GM23338 (cell line): ENCODE results near the gene STRN4. TPM values are rescaled to one million over a fixed set of nuclear protein-coding genes. Genes with fewer than 3 reads are reported as not detected.

ENCODE experiments used
- ATAC-seq: fragments of 200-7000 bp; cut with Tn5 transposase; 3 replicates; pipeline ENCODE4 v1.9.1; 2020
- DNase-seq: peaks from one replicate; pipeline ENCODE4 v3.0.0-alpha.2; 2015; ENCODE audit warnings: low spot score
- H2AFZ ChIP-seq: fragments of 200-600 bp; sonication (generic); 2 replicates; pipeline ENCODE4 v1.8.0; 2016; ENCODE audit warnings: antibody characterized with exemption, mild to moderate bottlenecking, moderate library complexity
- H3F3A ChIP-seq: fragments of 200-600 bp; sonication (generic); replicated peaks from 2 replicates; pipeline ENCODE4 v1.8.0; 2017; ENCODE audit warnings: antibody characterized with exemption, mixed run types, low read depth
- H3K27ac ChIP-seq: fragments of 200-600 bp; sonication (generic); 2 replicates; pipeline ENCODE4 v1.6.1; 2016; ENCODE audit warnings: low read depth
- H3K27me3 ChIP-seq: fragments of 200-600 bp; sonication (generic); 2 replicates; pipeline ENCODE4 v1.8.0; 2016; ENCODE audit warnings: mild to moderate bottlenecking, mixed run types, moderate library complexity; ENCODE audit not compliant: insufficient read depth
- H3K36me3 ChIP-seq: fragments of 200-600 bp; sonication (generic); 2 replicates; pipeline ENCODE4 v1.8.0; 2016; ENCODE audit warnings: mild to moderate bottlenecking; ENCODE audit not compliant: insufficient read depth
- H3K4me1 ChIP-seq: fragments of 200-600 bp; sonication (generic); 2 replicates; pipeline ENCODE4 v1.8.0; 2016; ENCODE audit warnings: mild to moderate bottlenecking, moderate library complexity; ENCODE audit not compliant: insufficient read depth
- H3K4me2 ChIP-seq: fragments of 200-600 bp; sonication (generic); 2 replicates; pipeline ENCODE4 v1.7.1; 2017; ENCODE audit warnings: mixed run types
- H3K4me3 ChIP-seq: fragments of 200-600 bp; sonication (generic); 2 replicates; pipeline ENCODE4 v1.6.1; 2016; ENCODE audit warnings: mixed run types
- H3K79me2 ChIP-seq: fragments of 200-600 bp; sonication (generic); replicated peaks from 2 replicates; pipeline ENCODE4 v1.8.0; 2017; ENCODE audit warnings: mild to moderate bottlenecking; ENCODE audit not compliant: insufficient read depth
- H3K9me2 ChIP-seq: fragments of 200-600 bp; sonication (generic); 2 replicates; pipeline ENCODE4 v1.8.0; 2017; ENCODE audit not compliant: insufficient read depth
- H4K20me1 ChIP-seq: fragments of 200-600 bp; sonication (generic); replicated peaks from 2 replicates; pipeline ENCODE4 v1.8.0; 2017; ENCODE audit warnings: mild to moderate bottlenecking; ENCODE audit not compliant: insufficient read depth
- H3K27ac Mint-ChIP-seq: 2 replicates; pipeline ENCODE4 v1.8.0; 2020; ENCODE audit warnings: inconsistent platforms, mild to moderate bottlenecking, moderate library complexity, mixed read lengths
- H3K27me3 Mint-ChIP-seq: 3 replicates; pipeline ENCODE4 v1.8.0; 2022; ENCODE audit warnings: low read depth, mild to moderate bottlenecking, moderate library complexity, mixed read lengths, inconsistent platforms; ENCODE audit not compliant: insufficient read depth, poor library complexity
- H3K36me3 Mint-ChIP-seq: 3 replicates; pipeline ENCODE4 v1.8.0; 2021; ENCODE audit warnings: low read depth, mild to moderate bottlenecking, inconsistent platforms, moderate library complexity, mixed read lengths
- H3K4me1 Mint-ChIP-seq: 3 replicates; pipeline ENCODE4 v1.8.0; 2020; ENCODE audit warnings: mild to moderate bottlenecking, inconsistent platforms, mixed read lengths
- H3K4me3 Mint-ChIP-seq: 3 replicates; pipeline ENCODE4 v1.8.0; 2021; ENCODE audit warnings: moderate library complexity, mild to moderate bottlenecking, inconsistent platforms, mixed read lengths
- H3K9me3 Mint-ChIP-seq: 3 replicates; pipeline ENCODE4 v1.8.0; 2020; ENCODE audit warnings: moderate library complexity, mild to moderate bottlenecking, inconsistent platforms, mixed read lengths
- ETS1 ChIP-seq: IDR thresholded peaks from 2 replicates; pipeline ENCODE4 v1.6.1; 2016; ENCODE audit warnings: antibody characterized with exemption
- EZH2phosphoT487 ChIP-seq: fragments of 200-600 bp; sonication (generic); IDR thresholded peaks from one replicate; pipeline ENCODE4 v1.8.1; 2018; ENCODE audit warnings: antibody characterized with exemption; ENCODE audit not compliant: unreplicated experiment
- JUNB ChIP-seq: IDR thresholded peaks from one replicate; pipeline ENCODE4 v1.6.1; 2016; ENCODE audit warnings: antibody characterized with exemption; ENCODE audit not compliant: unreplicated experiment
- REST ChIP-seq: IDR thresholded peaks from one replicate; pipeline ENCODE4 v1.6.1; 2018; ENCODE audit warnings: antibody characterized with exemption; ENCODE audit not compliant: unreplicated experiment
- ZNF114 ChIP-seq: fragments of 250-450 bp; sonication (Bioruptor Pico); IDR thresholded peaks from 2 replicates; pipeline ENCODE4 v1.5.0; 2020; ENCODE audit warnings: mild to moderate bottlenecking, moderate library complexity
- ZNF462 ChIP-seq: fragments of 250-450 bp; sonication (Bioruptor Pico); IDR thresholded peaks from 2 replicates; pipeline ENCODE4 v1.5.0; 2020; ENCODE audit warnings: mild to moderate bottlenecking, moderate library complexity
- polyA plus RNA-seq: library from polyadenylated mRNA; unstranded; fragments of >200 nt; fragmentation: Nextera tagmentation; extraction: Ambion mirVana; gene quantifications from 2 replicates; pipeline ENCODE4 v1.2.1, GENCODE V29; 2016
- total RNA-seq: library from RNA; depleted of rRNA; stranded (reverse); fragments of >200 nt; shearing (Covaris generic); gene quantifications from 2 replicates; pipeline ENCODE4 v1.2.3, GENCODE V29; 2014

The STRN4 gene
- total and polyA plus RNA-seq, 2 experiments from 2014 or later = 62.1 to 140 TPM

- TF ChIP-seq ZNF462 (CRISPR knock-in tag) (no peak), EZH2phosphoT487 (no peak)
Measured at GRCh38 chr19:46689358-46689757, 56.9 kb downstream of the STRN4 start (continued).

- Mint-ChIP-seq H3K27me3 (peaks cover 5% of the 10 kb centered on the region), H3K9me3 (no peaks in the 10 kb centered on the region), H3K36me3 (peaks cover 86% of the 10 kb centered on the region), H3K4me1 (no peaks in the 10 kb centered on the region), H3K27ac (no peak overlapping the region), H3K4me3 (no peak overlapping the region)
- no peak overlapping the region for H3K27ac ChIP-seq
- no peaks in the 10 kb centered on the region for H3K9me2 ChIP-seq
- H2AFZ ChIP-seq = no peak overlapping the region
- H3K4me2 ChIP-seq = no peak overlapping the region
- no peak for DNase-seq
- no peak for ATAC-seq
- no peaks in the 10 kb centered on the region; the same call in 1 of the 2 replicates for H4K20me1 ChIP-seq
- H3K36me3 ChIP-seq = peaks cover 44% of the 10 kb centered on the region
- no peaks in the 10 kb centered on the region for H3F3A ChIP-seq
- no peaks in the 10 kb centered on the region for H3K27me3 ChIP-seq
- no peaks in the 10 kb centered on the region for H3K4me1 ChIP-seq
- H3K4me3 ChIP-seq = no peak overlapping the region
- H3K79me2 ChIP-seq = no peaks in the 10 kb centered on the region
- no peak for TF ChIP-seq ETS1
- no peak for TF ChIP-seq ZNF114 (CRISPR knock-in tag)
- TF ChIP-seq REST = no peak
- no peak for TF ChIP-seq JUNB
- no peak for TF ChIP-seq EZH2phosphoT487
Measured at GRCh38 chr19:46687438-46688145, 58.7 kb downstream of the STRN4 start.
